H9 (cell line): ENCODE measurements around the gene NPHP4. TPM values are rescaled to one million over a fixed set of nuclear protein-coding genes. Genes with fewer than 3 reads are reported as not detected.

Source experiments
- DNase-seq: peaks from one replicate; pipeline ENCODE4 v3.0.0-alpha.2; 2017
- H2AFZ ChIP-seq: one replicate; pipeline ENCODE4 v1.6.1; 2013; ENCODE audit warnings: mild to moderate bottlenecking, low read length, control low read depth, moderate library complexity
- H2AK5ac ChIP-seq: 2 replicates; pipeline ENCODE4 v1.6.1; 2013; ENCODE audit warnings: low read length, control low read depth, mixed read lengths; ENCODE audit not compliant: insufficient read length
- H2BK120ac ChIP-seq: one replicate; pipeline ENCODE4 v1.6.1; 2013; ENCODE audit warnings: low read depth, mild to moderate bottlenecking, low read length, control low read depth, inconsistent platforms; ENCODE audit not compliant: poor library complexity, severe bottlenecking
- H2BK12ac ChIP-seq: 2 replicates; pipeline ENCODE4 v1.6.1; 2013; ENCODE audit warnings: low read length, control low read depth, mixed read lengths, low read depth; ENCODE audit not compliant: insufficient read length
- H2BK15ac ChIP-seq: 2 replicates; pipeline ENCODE4 v1.6.1; 2013; ENCODE audit warnings: low read depth, low read length, control low read depth
- H2BK20ac ChIP-seq: one replicate; pipeline ENCODE4 v1.6.1; 2013; ENCODE audit warnings: low read depth, mild to moderate bottlenecking, low read length, control low read depth, inconsistent platforms; ENCODE audit not compliant: poor library complexity, severe bottlenecking
- H2BK5ac ChIP-seq: 2 replicates; pipeline ENCODE4 v1.6.1; 2013; ENCODE audit warnings: low read length, control low read depth, mixed read lengths; ENCODE audit not compliant: insufficient read length
- H3K14ac ChIP-seq: 2 replicates; pipeline ENCODE4 v1.6.1; 2013; ENCODE audit warnings: low read length, control low read depth; ENCODE audit not compliant: insufficient read depth
- H3K18ac ChIP-seq: 2 replicates; pipeline ENCODE4 v1.6.1; 2013; ENCODE audit warnings: low read depth, mild to moderate bottlenecking, mixed read lengths, low read length, control low read depth; ENCODE audit not compliant: insufficient read length
- H3K23ac ChIP-seq: 2 replicates; pipeline ENCODE4 v1.6.1; 2013; ENCODE audit warnings: low read length, control low read depth, mixed read lengths, low read depth; ENCODE audit not compliant: insufficient read length
- H3K23me2 ChIP-seq: 2 replicates; pipeline ENCODE4 v1.6.1; 2013; ENCODE audit warnings: low read depth, mild to moderate bottlenecking, mixed read lengths, low read length, control low read depth; ENCODE audit not compliant: insufficient read length, poor library complexity, severe bottlenecking
- H3K27ac ChIP-seq: 2 replicates; pipeline ENCODE4 v1.5.1; 2013; ENCODE audit warnings: low read length, control low read depth, mixed read lengths, low read depth; ENCODE audit not compliant: insufficient read length
- H3K27me3 ChIP-seq: 2 replicates; pipeline ENCODE4 v1.6.1; 2013; ENCODE audit warnings: low read length, control low read depth, inconsistent platforms; ENCODE audit not compliant: insufficient read depth
- H3K4ac ChIP-seq: 2 replicates; pipeline ENCODE4 v1.6.1; 2013; ENCODE audit warnings: low read depth, mild to moderate bottlenecking, control low read depth, inconsistent platforms, low read length, moderate library complexity
- H3K4me1 ChIP-seq: 2 replicates; pipeline ENCODE4 v1.6.1; 2013; ENCODE audit warnings: low read length, control low read depth, inconsistent platforms; ENCODE audit not compliant: insufficient read depth
- H3K4me2 ChIP-seq: 2 replicates; pipeline ENCODE4 v1.6.1; 2013; ENCODE audit warnings: low read length, control low read depth, mixed read lengths; ENCODE audit not compliant: insufficient read length, insufficient read depth
- H3K56ac ChIP-seq: 2 replicates; pipeline ENCODE4 v1.6.1; 2013; ENCODE audit warnings: low read depth, mild to moderate bottlenecking, mixed read lengths, low read length, control low read depth; ENCODE audit not compliant: insufficient read length
- H3K79me1 ChIP-seq: 2 replicates; pipeline ENCODE4 v1.6.1; 2013; ENCODE audit warnings: low read depth, mild to moderate bottlenecking, moderate library complexity, low read length, control low read depth, inconsistent platforms; ENCODE audit not compliant: insufficient read depth, poor library complexity, severe bottlenecking
- H3K79me2 ChIP-seq: 2 replicates; pipeline ENCODE4 v1.6.1; 2013; ENCODE audit warnings: low read length, control low read depth, inconsistent platforms; ENCODE audit not compliant: insufficient read depth
- H3K9ac ChIP-seq: 2 replicates; pipeline ENCODE4 v1.6.1; 2013; ENCODE audit warnings: low read length, control low read depth, mixed read lengths; ENCODE audit not compliant: insufficient read length; ENCODE audit errors: extremely low read depth
- H3K9me3 ChIP-seq: one replicate; pipeline ENCODE4 v1.6.1; 2013; ENCODE audit warnings: low read depth, low read length, inconsistent platforms; ENCODE audit not compliant: control insufficient read depth
- H3T11ph ChIP-seq: one replicate; pipeline ENCODE4 v1.6.1; 2013; ENCODE audit warnings: mild to moderate bottlenecking, low read length, control low read depth, inconsistent platforms
- H4K20me1 ChIP-seq: one replicate; pipeline ENCODE4 v1.6.1; 2013; ENCODE audit not compliant: control insufficient read depth, insufficient read length, insufficient read depth
- H4K5ac ChIP-seq: 2 replicates; pipeline ENCODE4 v1.6.1; 2013; ENCODE audit warnings: low read depth, mild to moderate bottlenecking, mixed read lengths, low read length, control low read depth; ENCODE audit not compliant: insufficient read length
- H4K8ac ChIP-seq: replicated peaks from 2 replicates; pipeline ENCODE4 v1.6.1; 2013; ENCODE audit warnings: low read length, control low read depth, mixed read lengths, low read depth; ENCODE audit not compliant: insufficient read length
- H4K91ac ChIP-seq: 2 replicates; pipeline ENCODE4 v1.6.1; 2013; ENCODE audit warnings: low read depth, mild to moderate bottlenecking, moderate library complexity, mixed read lengths, low read length, control low read depth; ENCODE audit not compliant: insufficient read length
- H3K27ac Mint-ChIP-seq, 3 experiments: 2 replicates in 2 of 3; 3 replicates in 1 of 3; pipeline ENCODE4 v1.8.0; 2020 to 2021; ENCODE audit warnings: mixed read lengths in 3 of 3, mild to moderate bottlenecking in 1 of 3, moderate library complexity in 1 of 3
- H3K27me3 Mint-ChIP-seq: 2 replicates; pipeline ENCODE4 v1.8.0; 2021; ENCODE audit warnings: low read depth, mild to moderate bottlenecking, moderate library complexity, mixed read lengths
- H3K36me3 Mint-ChIP-seq, 3 experiments: 2 replicates in 2 of 3; 3 replicates in 1 of 3; pipeline ENCODE4 v1.8.0; 2020 to 2021; ENCODE audit warnings: low read depth in 3 of 3, mixed read lengths in 3 of 3; ENCODE audit not compliant: insufficient read depth in 1 of 3
- H3K4me1 Mint-ChIP-seq, 2 experiments: 2 replicates each; pipeline ENCODE4 v1.8.0; 2020; ENCODE audit warnings: mixed read lengths in 2 of 2
- H3K4me3 Mint-ChIP-seq, 2 experiments: 2 replicates in 1 of 2; 3 replicates in 1 of 2; pipeline ENCODE4 v1.8.0; 2020 to 2021; ENCODE audit warnings: mild to moderate bottlenecking in 2 of 2, mixed read lengths in 2 of 2, moderate library complexity in 1 of 2
- H3K9me3 Mint-ChIP-seq, 2 experiments: 2 replicates in 1 of 2; 3 replicates in 1 of 2; pipeline ENCODE4 v1.8.0; 2020; ENCODE audit warnings: mild to moderate bottlenecking in 2 of 2, mixed read lengths in 2 of 2, moderate library complexity in 1 of 2
- WGBS: extraction: QIAGEN DNeasy Blood & Tissue Kit; methylation state at CpG from one replicate; pipeline ENCODE4 v1.1.7; 2013; ENCODE audit warnings: missing lambda C conversion rate, low lambda C conversion rate, mixed read lengths; ENCODE audit not compliant: insufficient read length; ENCODE audit errors: extremely low coverage; 5-methylcytosine and 5-hydroxymethylcytosine counted together
- total RNA-seq: library from RNA; stranded (reverse); gene quantifications from 2 replicates; pipeline ENCODE4 v1.2.1, GENCODE V29; 2021
- TF ChIP-seq, protein P1 (sequence below): fragments of 200-600 bp; sonication (generic); conservative IDR thresholded peaks from 3 replicates; pipeline ENCODE4 v1.8.0; 2021; ENCODE audit warnings: antibody characterized with exemption, mild to moderate bottlenecking

The NPHP4 gene
- total RNA-seq, 1 experiment from 2014 or later = 17.6 TPM

DNA sequence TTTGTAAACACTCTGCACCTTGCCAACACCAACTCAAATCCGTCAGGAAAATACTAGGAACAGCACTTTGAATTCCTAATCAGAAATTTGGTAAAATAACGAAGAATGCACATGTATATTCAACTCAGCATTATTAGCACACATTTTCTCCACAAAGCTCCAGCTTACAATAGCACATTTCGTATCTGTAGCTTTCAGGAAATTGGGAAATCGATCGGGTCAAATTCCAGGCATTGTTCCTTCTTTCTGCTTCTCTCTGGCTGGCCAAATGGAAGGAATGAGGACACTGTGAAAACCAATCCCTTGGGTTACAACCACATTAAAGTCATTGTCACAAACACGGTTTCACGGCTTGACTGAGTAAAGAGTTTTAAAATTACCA lies 58.6 kb downstream of the NPHP4 start:
- Histone ChIP-seq H2BK15ac (no peak overlapping the region), H2BK20ac (no peak overlapping the region), H3T11ph (no peak overlapping the region), H2BK12ac (no peak overlapping the region), H3K4me2 (no peak overlapping the region), H3K79me1 (no peaks in the 10 kb centered on the region), H4K8ac (no peak overlapping the region), H4K91ac (no peak overlapping the region), H3K4me1 (peaks cover 3% of the 10 kb centered on the region; the same call in 1 of the 2 replicates), H2AK5ac (no peak overlapping the region), H2BK5ac (no peak overlapping the region), H3K79me2 (no peaks in the 10 kb centered on the region), H3K56ac (no peak overlapping the region), H3K9ac (no peak overlapping the region), H2AFZ (no peak overlapping the region), H3K23ac (no peak overlapping the region), H3K18ac (no peak overlapping the region), H4K20me1 (no peaks in the 10 kb centered on the region), H3K14ac (no peak overlapping the region), H3K23me2 (no peaks in the 10 kb centered on the region), H3K27ac (no peak overlapping the region), H3K27me3 (no peaks in the 10 kb centered on the region), H3K4ac (no peak overlapping the region), H2BK120ac (no peak overlapping the region), H4K5ac (no peak overlapping the region), H3K9me3 (no peaks in the 10 kb centered on the region)
- peaks cover 13 to 29% (median 26%) of the 10 kb centered on the region in 3 experiments; a peak in 5 of 7 replicates for H3K36me3 Mint-ChIP-seq
- WGBS = no CpG with 5 or more reads among the region's 7 CpGs
- TF ChIP-seq, protein P1, sequence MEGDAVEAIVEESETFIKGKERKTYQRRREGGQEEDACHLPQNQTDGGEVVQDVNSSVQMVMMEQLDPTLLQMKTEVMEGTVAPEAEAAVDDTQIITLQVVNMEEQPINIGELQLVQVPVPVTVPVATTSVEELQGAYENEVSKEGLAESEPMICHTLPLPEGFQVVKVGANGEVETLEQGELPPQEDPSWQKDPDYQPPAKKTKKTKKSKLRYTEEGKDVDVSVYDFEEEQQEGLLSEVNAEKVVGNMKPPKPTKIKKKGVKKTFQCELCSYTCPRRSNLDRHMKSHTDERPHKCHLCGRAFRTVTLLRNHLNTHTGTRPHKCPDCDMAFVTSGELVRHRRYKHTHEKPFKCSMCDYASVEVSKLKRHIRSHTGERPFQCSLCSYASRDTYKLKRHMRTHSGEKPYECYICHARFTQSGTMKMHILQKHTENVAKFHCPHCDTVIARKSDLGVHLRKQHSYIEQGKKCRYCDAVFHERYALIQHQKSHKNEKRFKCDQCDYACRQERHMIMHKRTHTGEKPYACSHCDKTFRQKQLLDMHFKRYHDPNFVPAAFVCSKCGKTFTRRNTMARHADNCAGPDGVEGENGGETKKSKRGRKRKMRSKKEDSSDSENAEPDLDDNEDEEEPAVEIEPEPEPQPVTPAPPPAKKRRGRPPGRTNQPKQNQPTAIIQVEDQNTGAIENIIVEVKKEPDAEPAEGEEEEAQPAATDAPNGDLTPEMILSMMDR = no peak
- DNase-seq = peak; percentile 11
- no peaks in the 10 kb centered on the region; the same call in 1 of the 2 replicates for H3K27me3 Mint-ChIP-seq
- no peak overlapping the region; a peak in 2 of 7 replicates for H3K27ac Mint-ChIP-seq
- H3K4me3 Mint-ChIP-seq = no peak overlapping the region
- H3K9me3 Mint-ChIP-seq = peaks cover 0 to 10% of the 10 kb centered on the region in 2 experiments; a peak in 1 of 5 replicates
- H3K4me1 Mint-ChIP-seq = peaks cover 11 to 15% of the 10 kb centered on the region in 2 experiments
